Measurements from ENCODE around the gene CLCN3. TPM values are rescaled to one million over a fixed set of nuclear protein-coding genes. Genes with fewer than 3 reads are reported as not detected.

The CLCN3 gene
- total RNA-seq, 1 experiment from 2014 or later = 38.3 TPM

DNA sequence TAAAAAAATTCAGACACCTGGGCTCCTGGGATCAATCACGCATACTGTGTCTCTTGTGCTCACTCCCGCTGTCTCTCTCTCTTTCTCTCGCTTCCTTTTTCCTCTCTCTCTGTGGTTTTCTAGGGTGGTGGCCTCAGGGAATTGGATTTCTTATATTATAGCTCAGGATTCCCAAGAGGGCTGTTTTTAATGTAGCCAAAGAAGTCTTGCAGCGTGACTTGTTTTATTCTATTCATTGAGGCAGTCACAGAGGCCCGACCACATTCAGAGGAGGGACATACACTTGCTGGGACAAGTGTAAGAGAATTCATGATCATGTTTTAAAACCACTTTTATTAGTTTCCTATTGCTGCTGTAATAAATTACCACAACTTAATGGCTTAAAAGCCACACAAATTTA is 78.0 kb downstream of the CLCN3 start:
- POLR2A ChIA-PET = no interaction called here
- in situ Hi-C loops (cut with HindIII; ENCODE audit: low pct_unique_long_range_greater_than_20kb, low sequenced_read_pairs) = no loop called here
- no peak for ATAC-seq

DNA sequence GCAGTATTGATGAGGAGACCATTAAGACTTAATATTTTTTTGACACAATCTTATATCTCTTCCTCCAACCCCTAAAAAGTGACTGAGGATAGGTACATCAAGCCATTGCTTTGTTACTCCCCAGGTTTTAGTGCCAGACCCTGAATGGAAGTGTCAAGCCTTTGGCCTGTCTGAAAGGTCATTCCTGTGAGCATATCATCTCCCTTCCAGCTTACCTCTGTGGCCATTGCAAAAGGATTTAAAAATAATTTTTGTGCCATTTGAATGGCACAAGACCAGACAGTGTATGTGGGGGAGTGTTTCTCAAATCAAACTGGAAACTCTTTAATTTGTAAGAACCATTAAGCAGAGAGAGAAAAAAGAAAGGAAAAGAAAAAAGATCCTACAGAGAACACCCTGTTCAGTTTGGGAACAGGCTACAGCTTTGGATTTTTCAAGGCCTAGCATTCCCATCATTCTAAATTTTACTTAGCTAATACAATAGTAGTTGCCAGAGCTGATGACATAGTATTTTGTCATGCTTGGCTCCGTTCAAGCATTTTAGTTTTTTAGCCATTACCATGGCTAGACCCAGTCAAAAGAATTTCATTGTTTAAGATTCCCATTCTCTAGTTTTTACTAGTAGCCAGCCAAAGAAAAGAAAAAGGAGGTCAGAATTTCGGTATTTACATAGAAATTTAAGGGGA is 87.7 kb downstream of the CLCN3 start:
- H3K4me3 ChIP-seq (ENCODE audit: low read depth in 2 of 2, low read length in 2 of 2) = no peak overlapping the region
- ChIA-PET POLR2A (no interaction called here), CTCF (no interaction called here)
- no TSS peak for BruUV-seq (replicated peaks)
- ATAC-seq = no peak
- no peaks in the 10 kb centered on the region for H3K4me1 ChIP-seq (ENCODE audit: control insufficient read depth, insufficient read depth, low read length)
- intact Hi-C loops (cut with micrococcal nuclease; ENCODE audit: unreplicated experiment) = no loop called here
- in situ Hi-C loops (cut with HindIII; ENCODE audit: low pct_unique_long_range_greater_than_20kb, low sequenced_read_pairs) = no loop called here
- no peak overlapping the region for H3K27ac ChIP-seq (ENCODE audit: low read length)
- TF ChIP-seq, protein P1, sequence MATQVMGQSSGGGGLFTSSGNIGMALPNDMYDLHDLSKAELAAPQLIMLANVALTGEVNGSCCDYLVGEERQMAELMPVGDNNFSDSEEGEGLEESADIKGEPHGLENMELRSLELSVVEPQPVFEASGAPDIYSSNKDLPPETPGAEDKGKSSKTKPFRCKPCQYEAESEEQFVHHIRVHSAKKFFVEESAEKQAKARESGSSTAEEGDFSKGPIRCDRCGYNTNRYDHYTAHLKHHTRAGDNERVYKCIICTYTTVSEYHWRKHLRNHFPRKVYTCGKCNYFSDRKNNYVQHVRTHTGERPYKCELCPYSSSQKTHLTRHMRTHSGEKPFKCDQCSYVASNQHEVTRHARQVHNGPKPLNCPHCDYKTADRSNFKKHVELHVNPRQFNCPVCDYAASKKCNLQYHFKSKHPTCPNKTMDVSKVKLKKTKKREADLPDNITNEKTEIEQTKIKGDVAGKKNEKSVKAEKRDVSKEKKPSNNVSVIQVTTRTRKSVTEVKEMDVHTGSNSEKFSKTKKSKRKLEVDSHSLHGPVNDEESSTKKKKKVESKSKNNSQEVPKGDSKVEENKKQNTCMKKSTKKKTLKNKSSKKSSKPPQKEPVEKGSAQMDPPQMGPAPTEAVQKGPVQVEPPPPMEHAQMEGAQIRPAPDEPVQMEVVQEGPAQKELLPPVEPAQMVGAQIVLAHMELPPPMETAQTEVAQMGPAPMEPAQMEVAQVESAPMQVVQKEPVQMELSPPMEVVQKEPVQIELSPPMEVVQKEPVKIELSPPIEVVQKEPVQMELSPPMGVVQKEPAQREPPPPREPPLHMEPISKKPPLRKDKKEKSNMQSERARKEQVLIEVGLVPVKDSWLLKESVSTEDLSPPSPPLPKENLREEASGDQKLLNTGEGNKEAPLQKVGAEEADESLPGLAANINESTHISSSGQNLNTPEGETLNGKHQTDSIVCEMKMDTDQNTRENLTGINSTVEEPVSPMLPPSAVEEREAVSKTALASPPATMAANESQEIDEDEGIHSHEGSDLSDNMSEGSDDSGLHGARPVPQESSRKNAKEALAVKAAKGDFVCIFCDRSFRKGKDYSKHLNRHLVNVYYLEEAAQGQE (IDR thresholded peaks at IDR 0.05; ENCODE audit: insufficient read depth in 1 of 2, low read depth in 2 of 2, low read length in 1 of 2) = no peak
- H3K9me3 ChIP-seq (ENCODE audit: control insufficient read depth, insufficient read depth, low read depth, low read length) = no peaks in the 10 kb centered on the region
- 0 out of 2 replicates have a peak, but pooled peaks cover under 1% of the 10 kb centered on the region for H3K36me3 ChIP-seq (ENCODE audit: control insufficient read depth, insufficient read depth, low read length)
- H3K27me3 ChIP-seq (ENCODE audit: control insufficient read depth, insufficient read depth, low read length) = no peaks in the 10 kb centered on the region
- no peak for DNase-seq (ENCODE audit: low read depth, low spot score)

More for the DNA sequence above, 78.0 kb downstream of the CLCN3 start:
- BruUV-seq (replicated peaks) = no TSS peak
- TF ChIP-seq, protein P2, sequence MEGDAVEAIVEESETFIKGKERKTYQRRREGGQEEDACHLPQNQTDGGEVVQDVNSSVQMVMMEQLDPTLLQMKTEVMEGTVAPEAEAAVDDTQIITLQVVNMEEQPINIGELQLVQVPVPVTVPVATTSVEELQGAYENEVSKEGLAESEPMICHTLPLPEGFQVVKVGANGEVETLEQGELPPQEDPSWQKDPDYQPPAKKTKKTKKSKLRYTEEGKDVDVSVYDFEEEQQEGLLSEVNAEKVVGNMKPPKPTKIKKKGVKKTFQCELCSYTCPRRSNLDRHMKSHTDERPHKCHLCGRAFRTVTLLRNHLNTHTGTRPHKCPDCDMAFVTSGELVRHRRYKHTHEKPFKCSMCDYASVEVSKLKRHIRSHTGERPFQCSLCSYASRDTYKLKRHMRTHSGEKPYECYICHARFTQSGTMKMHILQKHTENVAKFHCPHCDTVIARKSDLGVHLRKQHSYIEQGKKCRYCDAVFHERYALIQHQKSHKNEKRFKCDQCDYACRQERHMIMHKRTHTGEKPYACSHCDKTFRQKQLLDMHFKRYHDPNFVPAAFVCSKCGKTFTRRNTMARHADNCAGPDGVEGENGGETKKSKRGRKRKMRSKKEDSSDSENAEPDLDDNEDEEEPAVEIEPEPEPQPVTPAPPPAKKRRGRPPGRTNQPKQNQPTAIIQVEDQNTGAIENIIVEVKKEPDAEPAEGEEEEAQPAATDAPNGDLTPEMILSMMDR (IDR thresholded peaks at IDR 0.05) = no peak
- no peak for TF ChIP-seq SIN3A (IDR thresholded peaks at IDR 0.05; ENCODE audit: borderline replicate concordance, insufficient read depth, low read depth, low read length)
- TF ChIP-seq TCF7L2 (IDR thresholded peaks at IDR 0.05; ENCODE audit: low read depth, low read length) = no peak
- TF ChIP-seq, protein P1 (IDR thresholded peaks at IDR 0.05; ENCODE audit: insufficient read depth in 1 of 2, low read depth in 2 of 2, low read length in 1 of 2) = no peak
- TF ChIP-seq POLR2AphosphoS5 (IDR thresholded peaks at IDR 0.05; ENCODE audit: low read depth, low read length) = no peak
- Histone ChIP-seq H3K4me1 (ENCODE audit: control insufficient read depth, insufficient read depth, low read length) (no peaks in the 10 kb centered on the region), H3K27me3 (ENCODE audit: control insufficient read depth, insufficient read depth, low read length) (no peaks in the 10 kb centered on the region), H3K27ac (ENCODE audit: low read length) (no peak overlapping the region), H3K36me3 (ENCODE audit: control insufficient read depth, insufficient read depth, low read length) (no peaks in the 10 kb centered on the region), H3K4me3 (ENCODE audit: low read depth in 2 of 2, low read length in 2 of 2) (no peak overlapping the region), H3K9me3 (ENCODE audit: control insufficient read depth, insufficient read depth, low read depth, low read length) (no peaks in the 10 kb centered on the region)
- CTCF ChIA-PET = no interaction called here
- intact Hi-C loops (cut with micrococcal nuclease; ENCODE audit: unreplicated experiment) = no loop called here
- no peak for DNase-seq (ENCODE audit: low read depth, low spot score)

Data from Panc1 (cell line).